Left lung (tissue), 10 donors: ENCODE measurements around the gene PAX2. TPM values are rescaled to one million over a fixed set of nuclear protein-coding genes. Genes with fewer than 3 reads are reported as not detected.

ENCODE experiments used
- ATAC-seq: fragments of 200-7000 bp; cut with Tn5 transposase; one replicate; pipeline ENCODE4 v1.9.1; 2020; ENCODE audit warnings: moderate library complexity
- DNase-seq, 4 donors: peaks; one replicate each; pipeline ENCODE4 v3.0.0-alpha.2; 2013 to 2020
- H3K27ac ChIP-seq, 2 donors: fragments of 200-600 bp; sonication (generic) in 1 of 2; one replicate each; pipeline versions ENCODE4 v1.5.0 to v1.8.0; 2020 to 2021
- H3K27me3 ChIP-seq, 2 donors: fragments of 200-600 bp; sonication (generic) in 1 of 2; one replicate each; pipeline versions ENCODE4 v1.5.0 to v1.8.0; 2020 to 2021
- H3K36me3 ChIP-seq, 2 donors: fragments of 200-600 bp; sonication (generic) in 1 of 2; one replicate each; pipeline versions ENCODE4 v1.5.0 to v1.8.0; 2020 to 2021
- H3K4me1 ChIP-seq, 2 donors: fragments of 200-600 bp; one replicate each; pipeline ENCODE4 v1.8.0; 2021
- H3K4me3 ChIP-seq, 2 donors: fragments of 200-600 bp; sonication (generic) in 1 of 2; one replicate each; pipeline versions ENCODE4 v1.5.0 to v1.8.0; 2020 to 2021; ENCODE audit warnings: mild to moderate bottlenecking in 1 of 2
- H3K9me3 ChIP-seq, 2 donors: fragments of 200-600 bp; sonication (generic) in 1 of 2; one replicate each; pipeline versions ENCODE4 v1.5.0 to v1.8.0; 2020 to 2021
- intact Hi-C, 2 donors: fragments of 100-400 bp; cut with DNase I; formaldehyde crosslinking; loops; one replicate each; pipeline versions ENCODE4 v1.11.2 to v1.14.2; 2022
- polyA plus RNA-seq, 6 donors: library from polyadenylated mRNA; unstranded; fragments of 120-200 nt; gene quantifications; one replicate each; pipeline ENCODE4 v1.2.1, GENCODE V29; 2013; ENCODE audit not compliant: insufficient read length in 6 of 6
- total RNA-seq, 2 donors: library from RNA; stranded (reverse); fragmentation: NEBNext Ultra II Directional; extraction: Animal tissue kit (Norgen Biotek cat#: 25700); gene quantifications; one replicate each; pipeline ENCODE4 v1.2.1, GENCODE V29; 2021
- TF ChIP-seq, protein P1 (sequence below), 2 donors: fragments of 200-600 bp; sonication (generic) in 1 of 2; IDR thresholded peaks; one replicate each; pipeline versions ENCODE4 v1.5.0 to v1.8.0; 2021; ENCODE audit warnings: antibody characterized with exemption in 2 of 2
- donor health status: DM: no; HTN: yes; CAD: no.
- donor health status: DM: no; HTN: no; CAD: no.

PAX2 gene
- total and polyA plus RNA-seq, 8 donors: 0.18 to 1.2 (median 0.47) TPM; not detected in 3

DNA sequence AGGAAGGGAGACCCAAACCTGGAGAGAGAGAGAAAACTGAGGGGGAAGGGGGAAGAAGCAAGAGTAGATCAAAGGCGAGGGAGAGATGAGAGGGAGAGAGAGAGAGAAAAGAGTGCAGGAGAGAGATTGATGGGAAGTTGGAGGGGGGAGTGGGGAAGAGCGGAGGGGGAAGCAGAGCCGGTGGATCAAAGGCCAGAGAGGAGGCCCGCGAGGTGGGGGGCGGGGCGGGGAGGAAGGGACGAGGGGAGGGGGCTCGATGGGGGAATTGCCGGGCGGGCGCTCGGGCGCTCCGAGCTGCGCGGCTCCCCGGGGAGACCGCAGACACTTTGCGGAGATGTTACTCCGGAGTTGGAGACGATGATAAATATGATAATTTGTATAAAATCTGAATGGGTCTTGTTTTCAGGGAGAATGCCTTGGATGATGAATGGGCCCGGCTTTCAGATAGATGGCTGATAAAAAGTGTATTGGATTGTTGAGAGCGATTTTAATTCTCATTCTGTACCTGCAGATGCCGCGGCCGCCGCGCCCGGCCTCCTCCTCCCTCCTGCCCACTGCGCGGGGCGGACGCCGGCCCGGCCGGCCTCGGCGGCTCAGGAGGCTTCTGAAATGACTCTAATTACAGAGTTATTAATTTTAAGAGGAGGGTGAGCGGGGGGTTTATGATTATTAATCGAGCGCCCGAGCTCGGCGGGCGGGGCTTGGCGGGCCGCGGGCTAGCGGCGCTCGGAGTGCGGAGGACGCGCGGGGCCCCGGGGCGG, 21.4 kb upstream of the PAX2 start:
- TF ChIP-seq, protein P1, sequence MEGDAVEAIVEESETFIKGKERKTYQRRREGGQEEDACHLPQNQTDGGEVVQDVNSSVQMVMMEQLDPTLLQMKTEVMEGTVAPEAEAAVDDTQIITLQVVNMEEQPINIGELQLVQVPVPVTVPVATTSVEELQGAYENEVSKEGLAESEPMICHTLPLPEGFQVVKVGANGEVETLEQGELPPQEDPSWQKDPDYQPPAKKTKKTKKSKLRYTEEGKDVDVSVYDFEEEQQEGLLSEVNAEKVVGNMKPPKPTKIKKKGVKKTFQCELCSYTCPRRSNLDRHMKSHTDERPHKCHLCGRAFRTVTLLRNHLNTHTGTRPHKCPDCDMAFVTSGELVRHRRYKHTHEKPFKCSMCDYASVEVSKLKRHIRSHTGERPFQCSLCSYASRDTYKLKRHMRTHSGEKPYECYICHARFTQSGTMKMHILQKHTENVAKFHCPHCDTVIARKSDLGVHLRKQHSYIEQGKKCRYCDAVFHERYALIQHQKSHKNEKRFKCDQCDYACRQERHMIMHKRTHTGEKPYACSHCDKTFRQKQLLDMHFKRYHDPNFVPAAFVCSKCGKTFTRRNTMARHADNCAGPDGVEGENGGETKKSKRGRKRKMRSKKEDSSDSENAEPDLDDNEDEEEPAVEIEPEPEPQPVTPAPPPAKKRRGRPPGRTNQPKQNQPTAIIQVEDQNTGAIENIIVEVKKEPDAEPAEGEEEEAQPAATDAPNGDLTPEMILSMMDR (IDR thresholded peaks at IDR 0.05): no peak
- no peaks in the 10 kb centered on the region for H3K36me3 ChIP-seq

DNA sequence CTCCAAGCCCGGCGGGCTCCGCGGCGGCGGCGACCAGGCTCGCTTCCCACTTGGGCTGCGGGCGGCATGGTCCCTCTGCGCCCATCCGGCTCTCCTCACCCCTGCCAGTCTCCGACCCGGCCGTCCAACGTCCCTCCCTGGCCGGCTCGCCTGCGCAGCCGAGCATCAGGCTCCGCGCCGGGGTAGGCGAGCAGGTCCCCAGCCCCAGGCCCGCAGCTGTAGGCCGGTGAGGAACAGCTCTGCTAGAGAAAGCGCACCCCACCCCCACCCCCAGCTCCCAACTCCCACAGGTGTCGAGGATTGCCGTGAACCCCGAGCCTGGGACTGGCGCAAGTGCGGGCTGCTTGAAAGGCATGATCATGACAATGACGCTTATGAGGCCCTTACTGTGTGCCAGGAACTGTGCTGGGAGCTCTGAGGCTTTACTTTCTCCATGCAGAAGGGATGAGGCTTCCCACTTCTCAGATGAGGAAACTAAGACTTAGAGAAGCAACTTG, 20.8 kb upstream of the PAX2 start:
- ATAC-seq (no peak), DNase-seq (no peak)
- H3K4me1 ChIP-seq: peaks cover 0 to 8% of the 10 kb centered on the region in 2 donors
- no peaks in the 10 kb centered on the region for H3K9me3 ChIP-seq
- H3K4me3 ChIP-seq: no peak overlapping the region
- TF ChIP-seq, protein P1 (IDR thresholded peaks at IDR 0.05): no peak
- intact Hi-C loops: no loop called here
- H3K27me3 ChIP-seq: peaks cover 87 to 100% of the 10 kb centered on the region in 2 donors
- no peak overlapping the region for H3K27ac ChIP-seq
- no peaks in the 10 kb centered on the region for H3K36me3 ChIP-seq

More for the DNA sequence above, 21.4 kb upstream of the PAX2 start:
- intact Hi-C loops: no loop called here
- DNase-seq (peak in 1 of 4 donors; percentile 69), ATAC-seq (no peak)
- peaks cover 0 to 2% of the 10 kb centered on the region in 2 donors for H3K4me1 ChIP-seq
- H3K27me3 ChIP-seq: peaks cover 84 to 100% of the 10 kb centered on the region in 2 donors
- H3K4me3 ChIP-seq: no peak overlapping the region
- H3K27ac ChIP-seq: no peak overlapping the region
- H3K9me3 ChIP-seq: no peaks in the 10 kb centered on the region

DNA sequence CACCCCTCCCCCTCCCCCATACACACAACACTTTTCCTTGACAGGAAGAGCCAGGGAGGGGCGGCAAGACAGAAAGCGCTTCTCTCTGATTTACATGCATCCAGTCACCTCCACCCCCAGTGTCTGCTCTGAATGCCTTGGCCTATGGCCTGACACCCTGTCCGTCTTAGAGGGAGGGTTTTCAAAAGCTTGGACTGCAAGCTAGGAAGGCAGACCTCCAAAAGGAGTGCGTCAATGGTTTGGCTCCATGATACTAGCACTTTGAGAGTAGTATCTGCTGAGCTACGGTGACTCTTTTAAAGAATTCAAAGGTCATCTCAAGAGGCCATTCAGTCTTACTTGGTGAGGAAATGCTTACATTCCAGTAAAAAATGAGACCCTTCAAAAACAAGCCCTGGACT, 20.3 kb upstream of the PAX2 start:
- Histone ChIP-seq H3K9me3 (no peaks in the 10 kb centered on the region), H3K27me3 (peaks cover 89 to 100% of the 10 kb centered on the region in 2 donors), H3K36me3 (no peaks in the 10 kb centered on the region), H3K27ac (no peak overlapping the region), H3K4me1 (peaks cover 0 to 13% of the 10 kb centered on the region in 2 donors), H3K4me3 (no peak overlapping the region)
- intact Hi-C loops: no loop called here
- DNase-seq: no peak
- TF ChIP-seq, protein P1 (IDR thresholded peaks at IDR 0.05): no peak
- ATAC-seq: no peak

DNA sequence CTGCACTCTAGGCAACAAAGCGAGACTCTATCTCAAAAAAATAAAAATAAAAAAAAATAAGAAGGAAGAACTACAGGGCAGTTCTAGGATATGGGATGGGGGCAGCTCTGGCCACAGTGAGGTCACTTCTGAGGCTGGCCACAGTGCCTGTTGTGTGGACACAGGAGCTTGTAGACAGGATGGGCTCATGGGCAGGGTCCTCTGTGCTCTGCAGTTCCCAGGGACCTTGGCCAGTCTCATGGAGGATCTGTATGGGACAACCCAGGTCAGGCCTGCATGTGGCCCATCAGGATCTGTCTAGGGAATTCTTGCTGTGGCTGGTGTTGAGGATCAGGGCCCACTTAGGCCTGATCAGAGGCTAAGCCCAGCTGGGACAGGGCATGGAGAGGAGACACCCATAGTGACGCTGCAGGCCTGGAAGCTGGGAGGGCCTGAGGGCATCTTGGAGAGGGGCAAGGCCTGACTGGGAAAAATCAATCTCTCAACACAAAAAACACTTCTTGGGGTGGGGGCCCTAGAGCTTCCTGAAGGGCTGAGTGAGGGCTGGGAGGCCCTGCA, 19.4 kb upstream of the PAX2 start:
- Histone ChIP-seq H3K4me3 (no peak overlapping the region), H3K9me3 (no peaks in the 10 kb centered on the region), H3K27me3 (peaks cover 90 to 100% of the 10 kb centered on the region in 2 donors), H3K4me1 (peaks cover 7 to 22% of the 10 kb centered on the region in 2 donors), H3K36me3 (no peaks in the 10 kb centered on the region), H3K27ac (no peak overlapping the region)
- ATAC-seq (no peak), DNase-seq (no peak)
- TF ChIP-seq, protein P1 (IDR thresholded peaks at IDR 0.05): no peak
- intact Hi-C loops: no loop called here

DNA sequence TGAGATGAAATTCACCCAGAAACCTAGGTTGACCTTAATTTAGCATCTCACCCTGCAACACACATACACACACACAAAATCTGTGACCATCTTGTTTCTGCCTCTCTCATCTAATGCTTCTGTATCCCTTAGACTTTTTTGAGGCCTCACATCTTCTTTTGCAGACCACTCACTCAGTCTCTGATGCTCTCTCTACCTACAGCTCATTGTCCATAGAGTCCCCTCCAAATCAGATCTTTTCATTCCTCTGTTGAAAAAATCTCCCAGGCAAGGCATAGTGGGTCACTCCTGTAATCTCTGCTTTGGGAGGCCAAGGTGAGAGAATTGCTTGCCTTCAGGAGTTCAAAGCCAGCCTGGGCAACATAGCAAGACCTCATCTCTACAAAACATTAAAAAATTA, 17.6 kb upstream of the PAX2 start:
- TF ChIP-seq, protein P1 (IDR thresholded peaks at IDR 0.05): no peak
- intact Hi-C loops: no loop called here
- Histone ChIP-seq H3K27me3 (peaks cover 94 to 100% of the 10 kb centered on the region in 2 donors), H3K27ac (no peak overlapping the region), H3K36me3 (no peaks in the 10 kb centered on the region), H3K4me1 (peaks cover 8 to 26% of the 10 kb centered on the region in 2 donors), H3K9me3 (no peaks in the 10 kb centered on the region), H3K4me3 (no peak overlapping the region)
- ATAC-seq: no peak
- no peak for DNase-seq
